Sigmoid colon (tissue), 7 donors: Measurements from ENCODE around the gene ADCY5. TPM values are rescaled to one million over a fixed set of nuclear protein-coding genes. Genes with fewer than 3 reads are reported as not detected.

Source experiments
- DNase-seq: peaks from one replicate; pipeline ENCODE4 v3.0.0-alpha.2; 2019
- H3K27ac ChIP-seq, 4 donors: fragments of 200-600 bp; sonication (generic); one replicate each; pipeline ENCODE4 v1.5.1; 2016 to 2019; ENCODE audit warnings: mild to moderate bottlenecking in 1 of 4
- H3K27me3 ChIP-seq, 3 donors: fragments of 200-600 bp; sonication (generic); one replicate each; pipeline ENCODE4 v1.5.1; 2019; ENCODE audit warnings: mild to moderate bottlenecking in 1 of 3
- H3K36me3 ChIP-seq, 4 donors: fragments of 200-600 bp; sonication (generic); one replicate each; pipeline ENCODE4 v1.5.1; 2016 to 2019
- H3K4me1 ChIP-seq, 4 donors: fragments of 200-600 bp; sonication (generic); one replicate each; pipeline ENCODE4 v1.5.1; 2017 to 2019
- H3K4me3 ChIP-seq, 4 donors: fragments of 200-600 bp; sonication (generic); one replicate each; pipeline ENCODE4 v1.5.1; 2017 to 2019; ENCODE audit warnings: mild to moderate bottlenecking in 2 of 4, moderate library complexity in 1 of 4
- H3K9me3 ChIP-seq, 4 donors: fragments of 200-600 bp in 3 of 4; sonication (generic) in 3 of 4; one replicate each; pipeline versions ENCODE4 v1.5.1 to v1.6.1; 2013 to 2019
- CTCF ChIP-seq, 4 experiments: fragments of 450-650 bp in 3 of 4; fragments of 200-600 bp in 1 of 4; IDR thresholded peaks; one replicate each; pipeline ENCODE4 v1.5.1; 2016 to 2019; ENCODE audit warnings: antibody characterized with exemption in 4 of 4, mild to moderate bottlenecking in 3 of 4, moderate library complexity in 2 of 4
- EP300 ChIP-seq, 4 donors: sonication (generic); formaldehyde crosslinking; IDR thresholded peaks; one replicate each; pipeline ENCODE4 v1.6.1; 2017; ENCODE audit warnings: antibody characterized with exemption in 4 of 4
- POLR2A ChIP-seq, 2 donors: fragments of 450-650 bp; IDR thresholded peaks; one replicate each; pipeline ENCODE4 v1.6.1; 2016; ENCODE audit warnings: antibody characterized with exemption in 2 of 2, mild to moderate bottlenecking in 2 of 2, moderate library complexity in 2 of 2
- POLR2AphosphoS5 ChIP-seq, 4 donors: sonication (generic); formaldehyde crosslinking; IDR thresholded peaks; one replicate each; pipeline ENCODE4 v1.6.1; 2017; ENCODE audit warnings: antibody characterized with exemption in 4 of 4
- WGBS, 2 donors: extraction: QIAGEN DNeasy Blood & Tissue Kit; methylation state at CpG; one replicate each; pipeline ENCODE4 v1.1.7; 2013; 5-methylcytosine and 5-hydroxymethylcytosine counted together
- intact Hi-C: fragments of 100-400 bp; cut with DNase I; formaldehyde crosslinking; loops from one replicate; pipeline ENCODE4 v1.15.1; 2023
- polyA plus RNA-seq, 3 donors: library from polyadenylated mRNA; stranded (reverse); fragments of 200-250 nt; gene quantifications; one replicate each; pipeline ENCODE4 v1.2.3, GENCODE V29; 2013
- total RNA-seq, 4 donors: library from RNA; depleted of rRNA; stranded (reverse); fragments of >200 nt; gene quantifications; one replicate each; pipeline ENCODE4 v1.1.0, GENCODE V29; 2016
- donor health status: healthy with polysubstance abuse.
- donor health status: Bipolar disorder and iron deficiency.
- donor health status: healthy.

The ADCY5 gene
- total and polyA plus RNA-seq, 7 donors: 1.4 to 84.4 (median 39.5) TPM

GRCh38 chr3:123476967-123477750 lies 28.3 kb upstream of the ADCY5 start:
- no peak for TF ChIP-seq POLR2AphosphoS5 (IDR thresholded peaks at IDR 0.05)
- TF ChIP-seq POLR2A (IDR thresholded peaks at IDR 0.05): no peak
- TF ChIP-seq EP300 (IDR thresholded peaks at IDR 0.05): no peak
- TF ChIP-seq CTCF (IDR thresholded peaks at IDR 0.05): no peak
- no peak for DNase-seq
- no peaks in the 10 kb centered on the region for H3K9me3 ChIP-seq
- 53 to 77% methylated on average over 15 of the region's 15 CpGs for WGBS, 2 donors
- H3K36me3 ChIP-seq: no peaks in the 10 kb centered on the region
- intact Hi-C loops: loop anchor here (2.0 kb wide), 1 partner anchor 14 kb away; no protein-coding TSS in a partner anchor
- H3K27ac ChIP-seq: no peak overlapping the region
- H3K27me3 ChIP-seq: no peaks in the 10 kb centered on the region
- H3K4me3 ChIP-seq: no peak overlapping the region
- H3K4me1 ChIP-seq: no peaks in the 10 kb centered on the region

GRCh38 chr3:123475786-123476185 lies 26.9 kb upstream of the ADCY5 start:
- H3K4me1 ChIP-seq: no peaks in the 10 kb centered on the region

GRCh38 chr3:123471106-123471505 lies 22.2 kb upstream of the ADCY5 start:
- WGBS, 2 donors: 95 to 97% methylated on average over 5 of the region's 5 CpGs
- no peaks in the 10 kb centered on the region for H3K36me3 ChIP-seq
- H3K9me3 ChIP-seq: no peaks in the 10 kb centered on the region
- TF ChIP-seq EP300 (IDR thresholded peaks at IDR 0.05) (no peak), POLR2A (IDR thresholded peaks at IDR 0.05) (no peak), POLR2AphosphoS5 (IDR thresholded peaks at IDR 0.05) (no peak), CTCF (IDR thresholded peaks at IDR 0.05) (no peak)
- no peak overlapping the region for H3K27ac ChIP-seq
- no peaks in the 10 kb centered on the region for H3K27me3 ChIP-seq
- H3K4me3 ChIP-seq: no peak overlapping the region
- no peaks in the 10 kb centered on the region for H3K4me1 ChIP-seq
- intact Hi-C loops: no loop called here
- DNase-seq: no peak

More at GRCh38 chr3:123475786-123476185, 26.9 kb upstream of the ADCY5 start:
- intact Hi-C loops: loop anchor here (2.0 kb wide), 1 partner anchor 13 kb away; no protein-coding TSS in a partner anchor
- no peak for TF ChIP-seq EP300 (IDR thresholded peaks at IDR 0.05)
- TF ChIP-seq POLR2A (IDR thresholded peaks at IDR 0.05): no peak
- no peak for TF ChIP-seq CTCF (IDR thresholded peaks at IDR 0.05)
- TF ChIP-seq POLR2AphosphoS5 (IDR thresholded peaks at IDR 0.05): no peak
- Histone ChIP-seq H3K36me3 (no peaks in the 10 kb centered on the region), H3K9me3 (no peaks in the 10 kb centered on the region), H3K27ac (no peak overlapping the region), H3K27me3 (no peaks in the 10 kb centered on the region), H3K4me3 (no peak overlapping the region)
- WGBS, 2 donors: 83 to 88% methylated on average over 7 of the region's 7 CpGs
- DNase-seq: no peak

- Histone ChIP-seq H3K27me3 (no peaks in the 10 kb centered on the region), H3K27ac (no peak overlapping the region), H3K9me3 (no peaks in the 10 kb centered on the region), H3K4me3 (no peak overlapping the region), H3K4me1 (no peaks in the 10 kb centered on the region), H3K36me3 (no peaks in the 10 kb centered on the region)
- TF ChIP-seq POLR2A (IDR thresholded peaks at IDR 0.05) (no peak), POLR2AphosphoS5 (IDR thresholded peaks at IDR 0.05) (no peak), EP300 (IDR thresholded peaks at IDR 0.05) (no peak), CTCF (IDR thresholded peaks at IDR 0.05) (no peak)
- intact Hi-C loops: no loop called here
- DNase-seq: no peak
- 77 to 85% methylated on average over 11 of the region's 11 CpGs for WGBS, 2 donors
Measured at GRCh38 chr3:123469323-123469995, 20.6 kb upstream of the ADCY5 start.
